IMR-90 (cell line): Measurements from ENCODE around the gene TMEM127. TPM values are rescaled to one million over a fixed set of nuclear protein-coding genes. Genes with fewer than 3 reads are reported as not detected.
A peak's percentile ranks its signal among the peaks of the same experiment; 100 is the strongest.

Experiments
- ATAC-seq: fragments of 200-7000 bp; cut with Tn5 transposase; 2 replicates; pipeline ENCODE4 v1.9.1; 2020; ENCODE audit warnings: low read depth, mild to moderate bottlenecking, moderate library complexity
- BruUV-seq: library from RNA; stranded (reverse); fragments of 400-500 nt; replicated peaks from 2 replicates; lab custom pipeline; 2021; lab: Mats Ljungman, UMichigan
- CTCF ChIA-PET: fragments of 300-600 bp; formaldehyde crosslinking; extraction: SDS; loops from one replicate; lab custom pipeline; 2021; ENCODE audit warnings: antibody characterized with exemption; lab: Yijun Ruan, JAX
- POLR2A ChIA-PET: fragments of 300-600 bp; sonication (Branson Sonifier 250); formaldehyde crosslinking; loops from one replicate; lab custom pipeline; 2022; ENCODE audit warnings: antibody characterized with exemption; ENCODE audit not compliant: unreplicated experiment; lab: Charles Lee
- DNase-seq: peaks from one replicate; pipeline ENCODE4 v3.0.0; 2013
- H2AFZ ChIP-seq: replicated peaks from 2 replicates; pipeline ENCODE3; 2013; ENCODE audit warnings: low read length, mild to moderate bottlenecking; ENCODE audit not compliant: poor library complexity
- H2AK5ac ChIP-seq: 2 replicates; pipeline ENCODE4 v1.6.1; 2013; ENCODE audit warnings: low read depth, low read length, inconsistent platforms
- H2AK9ac ChIP-seq: replicated peaks from 2 replicates; pipeline ENCODE3; 2013; ENCODE audit warnings: mild to moderate bottlenecking, low read depth, low read length, moderate library complexity; ENCODE audit not compliant: poor library complexity
- H2BK120ac ChIP-seq: 2 replicates; pipeline ENCODE4 v1.6.1; 2013; ENCODE audit warnings: low read depth, low read length, inconsistent platforms
- H2BK15ac ChIP-seq: 3 replicates; pipeline ENCODE4 v1.6.1; 2013; ENCODE audit warnings: low read depth, low read length, inconsistent platforms
- H2BK20ac ChIP-seq: 2 replicates; pipeline ENCODE4 v1.6.1; 2013; ENCODE audit warnings: low read depth, mild to moderate bottlenecking, inconsistent platforms, low read length, moderate library complexity
- H2BK5ac ChIP-seq: 2 replicates; pipeline ENCODE4 v1.6.1; 2013; ENCODE audit warnings: mild to moderate bottlenecking, low read depth, low read length, inconsistent platforms; ENCODE audit not compliant: poor library complexity, severe bottlenecking
- H3K14ac ChIP-seq: replicated peaks from 2 replicates; pipeline ENCODE4 v1.6.1; 2013; ENCODE audit warnings: low read depth, low read length, inconsistent platforms
- H3K18ac ChIP-seq: 2 replicates; pipeline ENCODE4 v1.6.1; 2013; ENCODE audit warnings: low read depth, low read length, control low read depth
- H3K23ac ChIP-seq: 2 replicates; pipeline ENCODE4 v1.6.1; 2013; ENCODE audit warnings: low read depth, low read length, inconsistent platforms
- H3K27ac ChIP-seq: 2 replicates; pipeline ENCODE4 v1.5.1; 2013; ENCODE audit warnings: mild to moderate bottlenecking, control low read depth, low read length; ENCODE audit not compliant: insufficient read depth
- H3K27me3 ChIP-seq: 2 replicates; pipeline ENCODE4 v1.6.1; 2013; ENCODE audit warnings: low read length; ENCODE audit not compliant: control insufficient read depth, insufficient read depth
- H3K36me3 ChIP-seq: 2 replicates; pipeline ENCODE4 v1.6.1; 2013; ENCODE audit warnings: low read length, mixed read lengths; ENCODE audit not compliant: control insufficient read depth, insufficient read depth
- H3K4ac ChIP-seq: 2 replicates; pipeline ENCODE4 v1.6.1; 2013; ENCODE audit warnings: low read depth, low read length, inconsistent platforms
- H3K4me1 ChIP-seq: 2 replicates; pipeline ENCODE4 v1.6.1; 2013; ENCODE audit warnings: low read length, mixed read lengths; ENCODE audit not compliant: control insufficient read depth, insufficient read depth
- H3K4me2 ChIP-seq: 2 replicates; pipeline ENCODE4 v1.6.1; 2013; ENCODE audit warnings: low read depth, mild to moderate bottlenecking, control low read depth, low read length, moderate library complexity
- H3K4me3 ChIP-seq: 2 replicates; pipeline ENCODE4 v1.5.1; 2013; ENCODE audit warnings: low read depth, mild to moderate bottlenecking, control low read depth, low read length, moderate library complexity; ENCODE audit not compliant: insufficient read depth
- H3K56ac ChIP-seq: 2 replicates; pipeline ENCODE4 v1.6.1; 2013; ENCODE audit warnings: low read length, inconsistent platforms; ENCODE audit not compliant: insufficient read depth; ENCODE audit errors: extremely low read depth
- H3K79me1 ChIP-seq, 2 experiments: 2 replicates each; pipeline ENCODE4 v1.6.1; 2013; ENCODE audit warnings: low read length in 2 of 2, inconsistent platforms in 1 of 2, low read depth in 1 of 2
- H3K9ac ChIP-seq: 2 replicates; pipeline ENCODE4 v1.6.1; 2013; ENCODE audit warnings: low read depth, low read length, control low read depth
- H3K9me1 ChIP-seq: 2 replicates; pipeline ENCODE4 v1.6.1; 2013; ENCODE audit warnings: low read length, inconsistent platforms; ENCODE audit not compliant: insufficient read depth
- H3K9me3 ChIP-seq: 2 replicates; pipeline ENCODE4 v1.6.1; 2013; ENCODE audit warnings: low read length; ENCODE audit not compliant: control insufficient read depth, insufficient read depth
- H4K20me1 ChIP-seq: 2 replicates; pipeline ENCODE4 v1.6.1; 2013; ENCODE audit warnings: low read length, inconsistent platforms; ENCODE audit not compliant: insufficient read depth
- H4K5ac ChIP-seq: 2 replicates; pipeline ENCODE4 v1.6.1; 2013; ENCODE audit warnings: mild to moderate bottlenecking, low read depth, low read length, control low read depth
- H4K8ac ChIP-seq, 2 experiments: 2 replicates each; pipeline ENCODE4 v1.6.1; 2013; ENCODE audit warnings: low read depth in 2 of 2, low read length in 2 of 2, control low read depth in 1 of 2, inconsistent platforms in 1 of 2
- H4K91ac ChIP-seq: 2 replicates; pipeline ENCODE4 v1.6.1; 2013; ENCODE audit warnings: low read depth, low read length, inconsistent platforms; ENCODE audit not compliant: insufficient read depth
- BHLHE40 ChIP-seq: fragments of 150-350 bp; IDR thresholded peaks from 2 replicates; pipeline ENCODE4 v1.6.1; 2016; ENCODE audit warnings: mild to moderate bottlenecking, low read depth, low read length
- CEBPB ChIP-seq: IDR thresholded peaks from 2 replicates; pipeline ENCODE4 v1.6.1; 2012; ENCODE audit warnings: low read depth, low read length, improper control_type of control experiment
- CHD1 ChIP-seq: IDR thresholded peaks from 2 replicates; pipeline ENCODE4 v1.6.1; 2012; ENCODE audit warnings: low read depth, low read length, improper control_type of control experiment
- CTCF ChIP-seq: conservative IDR thresholded peaks from 2 replicates; pipeline ENCODE4 v1.5.1; 2012; ENCODE audit warnings: mild to moderate bottlenecking, low read depth, low read length, improper control_type of control experiment
- ELK1 ChIP-seq: fragments of 150-350 bp; IDR thresholded peaks from 2 replicates; pipeline ENCODE4 v1.6.1; 2016; ENCODE audit warnings: low read depth, mild to moderate bottlenecking, low read length, moderate library complexity, borderline replicate concordance
- MAFK ChIP-seq: IDR thresholded peaks from 2 replicates; pipeline ENCODE4 v1.6.1; 2012; ENCODE audit warnings: low read depth, low read length, improper control_type of control experiment
- MAZ ChIP-seq: IDR thresholded peaks from 2 replicates; pipeline ENCODE4 v1.6.1; 2012; ENCODE audit warnings: low read depth, mild to moderate bottlenecking, low read length, improper control_type of control experiment, moderate library complexity, borderline replicate concordance
- MXI1 ChIP-seq: IDR thresholded peaks from 2 replicates; pipeline ENCODE4 v1.6.1; 2012; ENCODE audit warnings: low read depth, mild to moderate bottlenecking, low read length, moderate library complexity, borderline replicate concordance
- RAD21 ChIP-seq: IDR thresholded peaks from 2 replicates; pipeline ENCODE4 v1.6.1; 2012; ENCODE audit warnings: low read length, improper control_type of control experiment
- RFX5 ChIP-seq: IDR thresholded peaks from 2 replicates; pipeline ENCODE4 v1.8.0; 2012; ENCODE audit warnings: low read depth, mild to moderate bottlenecking, low read length, moderate library complexity
- SMC3 ChIP-seq: fragments of 150-350 bp; IDR thresholded peaks from 2 replicates; pipeline ENCODE4 v1.6.1; 2016; ENCODE audit warnings: low read depth, mild to moderate bottlenecking, antibody characterized with exemption, low read length, moderate library complexity
- WGBS, 2 experiments: methylation state at CpG; one replicate each; pipeline versions ENCODE4 v1.1.5 to v1.1.7; 2013; ENCODE audit warnings: missing lambda C conversion rate in 2 of 2; ENCODE audit not compliant: insufficient read length in 1 of 2; ENCODE audit errors: extremely low coverage in 2 of 2; 5-methylcytosine and 5-hydroxymethylcytosine counted together
- dilution Hi-C: fragments of 300-500 bp; cut with HindIII; formaldehyde crosslinking; loops from one replicate; pipeline ENCODE4 v1.14.3; 2018; ENCODE audit warnings: low sequenced_read_pairs; ENCODE audit not compliant: unreplicated experiment
- in situ Hi-C: fragments of 300-500 bp; cut with MboI; formaldehyde crosslinking; loops from 3 replicates; pipeline ENCODE4 v1.14.3; 2019; ENCODE audit warnings: low sequenced_read_pairs, inconsistent platforms, mixed read lengths
- intact Hi-C: fragments of 100-400 bp; cut with micrococcal nuclease; formaldehyde crosslinking; loops from 2 replicates; pipeline ENCODE4 v1.10.0; 2022
- polyA plus RNA-seq, 3 experiments: library from polyadenylated mRNA; depleted of rRNA; stranded (reverse); fragments of >200 nt; gene quantifications; 2 replicates each; pipeline ENCODE4 v1.2.3, GENCODE V29; 2012; ENCODE audit warnings: low replicate concordance in 1 of 3
- total RNA-seq: library from RNA; depleted of rRNA; stranded (reverse); fragments of >200 nt; gene quantifications from 2 replicates; pipeline ENCODE4 v1.2.3, GENCODE V29; 2012

TMEM127 gene
- total and polyA plus RNA-seq, 2 of the 4 experiments (the other 2 are of a cell fraction): 35.7 to 47.6 TPM

DNA sequence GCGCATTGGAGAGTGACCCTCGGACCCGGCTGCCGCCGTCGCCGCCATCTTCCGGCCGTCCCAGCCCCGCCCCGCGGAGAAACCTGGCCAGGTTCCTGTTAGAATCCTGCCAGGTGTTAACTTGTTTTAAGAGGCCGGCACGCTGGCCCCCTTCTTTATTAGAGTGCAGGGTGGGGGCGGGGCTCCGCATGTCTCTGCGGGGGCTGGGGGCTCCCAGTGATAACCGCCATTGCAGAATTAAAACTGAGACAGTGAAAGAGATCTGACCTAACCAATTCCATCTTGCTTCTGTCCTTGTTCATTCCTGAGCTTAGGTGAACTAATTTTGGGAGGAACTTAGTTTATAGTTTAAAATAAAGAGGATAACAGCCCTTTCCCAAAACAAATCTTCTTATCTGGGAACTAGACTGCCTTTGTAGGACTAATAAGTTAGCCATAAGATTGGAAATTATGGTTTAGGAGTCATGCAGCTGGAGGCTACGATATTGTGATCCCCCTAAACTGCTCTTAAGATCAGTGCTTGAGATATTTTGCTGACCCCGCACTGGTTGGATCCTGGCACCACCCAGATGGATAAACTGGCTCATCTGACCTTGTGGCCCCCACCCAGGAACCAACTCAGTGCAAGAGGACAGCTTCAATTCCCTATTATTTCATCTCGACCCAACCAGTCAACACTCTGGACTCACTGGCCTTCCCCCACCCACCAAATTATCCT, 56.6 kb downstream of the TMEM127 start:
- H3K4me2 ChIP-seq: peak overlapping the region; percentile 80
- ChIA-PET POLR2A (no interaction called here), CTCF (interaction anchor here (0.6 kb wide), 2 partner anchors 8 to 96 kb away, joined by 3 read pairs; no protein-coding TSS in a partner anchor)
- peaks cover 16 to 36% of the 10 kb centered on the region in 2 experiments for H3K79me1 ChIP-seq
- no peaks in the 10 kb centered on the region for H3K27me3 ChIP-seq
- H4K5ac ChIP-seq: peak overlapping the region; percentile 97
- peak overlapping the region; percentile 49 for H3K4ac ChIP-seq
- H4K8ac ChIP-seq: peak overlapping the region; percentile 92 to 93
- BruUV-seq: no TSS peak
- peak overlapping the region; percentile 61 for H3K9ac ChIP-seq
- peak overlapping the region; percentile 19 for H2BK5ac ChIP-seq
- TF ChIP-seq SMC3 (no peak), ELK1 (no peak), MAFK (no peak), RFX5 (no peak), CHD1 (no peak), CTCF (no peak), CEBPB (no peak), RAD21 (no peak), MXI1 (no peak), MAZ (no peak), BHLHE40 (no peak)
- ATAC-seq (no peak), DNase-seq (no peak)
- H4K91ac ChIP-seq: peak overlapping the region; percentile 73
- peak overlapping the region; percentile 32; the same call in 1 of the 2 replicates for H2BK120ac ChIP-seq
- H3K4me1 ChIP-seq: peaks cover 10% of the 10 kb centered on the region
- H3K27ac ChIP-seq: peak overlapping the region; percentile 28
- no peaks in the 10 kb centered on the region for H3K36me3 ChIP-seq
- H3K9me3 ChIP-seq: no peaks in the 10 kb centered on the region
- whole genome bisulfite sequencing, 2 experiments: 3% methylated on average over 6 of the region's 21 CpGs; no CpG with 5 or more reads in 1 of the 2 experiments
- H4K20me1 ChIP-seq: peaks cover 34% of the 10 kb centered on the region
- in situ Hi-C loops: no loop called here
- dilution Hi-C loops: no loop called here
- H2AK5ac ChIP-seq: peak overlapping the region; percentile 87
- H3K9me1 ChIP-seq: peaks cover 10% of the 10 kb centered on the region; the same call in 1 of the 2 replicates
- peak overlapping the region; percentile 60 for H3K4me3 ChIP-seq
- H2AFZ ChIP-seq: peak overlapping the region; percentile 95
- peak overlapping the region; percentile 86 for H2AK9ac ChIP-seq
- H3K23ac ChIP-seq: peak overlapping the region; percentile 87
- H3K56ac ChIP-seq: peak overlapping the region; percentile 54; the same call in 1 of the 2 replicates
- intact Hi-C loops: loop anchor here (5.0 kb wide), 1 partner anchor 62 kb away; the partner anchor contains the start of gene DUSP2
- no peak overlapping the region for H3K18ac ChIP-seq
- H2BK15ac ChIP-seq: no peak overlapping the region
- peak overlapping the region; percentile 81 for H3K14ac ChIP-seq
- H2BK20ac ChIP-seq: no peak overlapping the region
